HL-60 (cell line): ENCODE data around the gene PKIB.

Experiments
- GABPA ChIP-seq: IDR thresholded peaks from 2 replicates; pipeline ENCODE4 v1.6.1; 2012; ENCODE audit warnings: low read depth
- POLR2AphosphoS5 ChIP-seq: IDR thresholded peaks from 2 replicates; pipeline ENCODE4 v1.6.1; 2012; ENCODE audit warnings: low read depth
- REST ChIP-seq: IDR thresholded peaks from 2 replicates; pipeline ENCODE4 v1.6.1; 2012; ENCODE audit warnings: low read depth; ENCODE audit not compliant: insufficient replicate concordance
- TF ChIP-seq, protein P1 (sequence below): IDR thresholded peaks from one replicate; pipeline ENCODE4 v1.5.1; 2011; ENCODE audit warnings: low read length, control low read depth, inconsistent platforms; ENCODE audit not compliant: insufficient read depth

DNA sequence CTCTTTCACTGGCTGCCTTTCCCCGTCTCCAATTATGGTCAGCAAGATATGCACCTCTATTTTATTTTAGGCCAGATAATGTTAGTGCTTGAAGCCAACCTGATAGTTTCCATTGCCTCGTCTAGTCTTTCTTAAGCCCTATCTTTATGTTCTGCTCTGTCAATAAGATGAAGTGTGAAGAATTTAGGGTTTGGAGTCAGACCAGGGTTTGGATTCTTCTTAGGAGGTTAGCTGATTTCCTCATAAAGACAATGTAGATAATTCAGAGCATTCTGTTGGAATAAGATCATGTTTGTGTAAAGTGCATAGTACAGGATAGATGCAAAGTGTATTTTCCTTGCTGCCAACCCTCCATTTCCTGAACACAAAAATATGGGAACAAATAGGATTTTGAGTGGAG lies 43.8 kb downstream of the PKIB start:
- no peak for TF ChIP-seq POLR2AphosphoS5
- TF ChIP-seq, protein P1, sequence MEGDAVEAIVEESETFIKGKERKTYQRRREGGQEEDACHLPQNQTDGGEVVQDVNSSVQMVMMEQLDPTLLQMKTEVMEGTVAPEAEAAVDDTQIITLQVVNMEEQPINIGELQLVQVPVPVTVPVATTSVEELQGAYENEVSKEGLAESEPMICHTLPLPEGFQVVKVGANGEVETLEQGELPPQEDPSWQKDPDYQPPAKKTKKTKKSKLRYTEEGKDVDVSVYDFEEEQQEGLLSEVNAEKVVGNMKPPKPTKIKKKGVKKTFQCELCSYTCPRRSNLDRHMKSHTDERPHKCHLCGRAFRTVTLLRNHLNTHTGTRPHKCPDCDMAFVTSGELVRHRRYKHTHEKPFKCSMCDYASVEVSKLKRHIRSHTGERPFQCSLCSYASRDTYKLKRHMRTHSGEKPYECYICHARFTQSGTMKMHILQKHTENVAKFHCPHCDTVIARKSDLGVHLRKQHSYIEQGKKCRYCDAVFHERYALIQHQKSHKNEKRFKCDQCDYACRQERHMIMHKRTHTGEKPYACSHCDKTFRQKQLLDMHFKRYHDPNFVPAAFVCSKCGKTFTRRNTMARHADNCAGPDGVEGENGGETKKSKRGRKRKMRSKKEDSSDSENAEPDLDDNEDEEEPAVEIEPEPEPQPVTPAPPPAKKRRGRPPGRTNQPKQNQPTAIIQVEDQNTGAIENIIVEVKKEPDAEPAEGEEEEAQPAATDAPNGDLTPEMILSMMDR = no peak
- no peak for TF ChIP-seq REST
- no peak for TF ChIP-seq GABPA
